Subcutaneous abdominal adipose tissue (tissue), 5 donors: ENCODE measurements around the gene SGTA.

ENCODE experiments used
- H3K27ac ChIP-seq: one replicate; pipeline ENCODE4 v1.7.0; 2013; ENCODE audit warnings: low read depth, mild to moderate bottlenecking, inconsistent platforms, low read length, moderate library complexity
- H3K27me3 ChIP-seq, 5 donors: one replicate each; pipeline ENCODE4 v1.7.0; 2013; ENCODE audit warnings: low read length in 5 of 5, inconsistent platforms in 1 of 5; ENCODE audit not compliant: control insufficient read depth in 5 of 5, insufficient read depth in 4 of 5
- H3K36me3 ChIP-seq, 5 donors: one replicate each; pipeline ENCODE4 v1.7.0; 2013; ENCODE audit warnings: low read length in 5 of 5; ENCODE audit not compliant: control insufficient read depth in 5 of 5, insufficient read depth in 5 of 5
- H3K4me1 ChIP-seq, 5 donors: one replicate each; pipeline ENCODE4 v1.7.0; 2013; ENCODE audit warnings: low read length in 5 of 5, mild to moderate bottlenecking in 3 of 5, moderate library complexity in 1 of 5; ENCODE audit not compliant: control insufficient read depth in 5 of 5, insufficient read depth in 5 of 5
- H3K4me3 ChIP-seq, 5 donors: one replicate each; pipeline ENCODE4 v1.7.0; 2013; ENCODE audit warnings: low read length in 5 of 5, low read depth in 1 of 5
- H3K9ac ChIP-seq, 5 donors: one replicate each; pipeline ENCODE4 v1.7.0; 2013; ENCODE audit warnings: low read length in 5 of 5, mild to moderate bottlenecking in 4 of 5, moderate library complexity in 3 of 5
- H3K9me3 ChIP-seq, 5 donors: one replicate each; pipeline ENCODE4 v1.7.0; 2013; ENCODE audit warnings: low read length in 5 of 5; ENCODE audit not compliant: control insufficient read depth in 5 of 5
- donor health status: healthy.
- donor health status: healthy.
- donor health status: healthy.
- donor health status: healthy.
- donor health status: healthy.

The SGTA gene

GRCh38 chr19:2803486-2804155 is 20.5 kb upstream of the SGTA start:
- Histone ChIP-seq H3K27ac (no peak overlapping the region), H3K4me3 (no peak overlapping the region), H3K36me3 (peaks cover 0 to 76% (median 50%) of the 10 kb centered on the region in 5 donors), H3K9ac (no peak overlapping the region), H3K27me3 (no peaks in the 10 kb centered on the region), H3K4me1 (no peaks in the 10 kb centered on the region), H3K9me3 (no peaks in the 10 kb centered on the region)

GRCh38 chr19:2802826-2803225 is 19.8 kb upstream of the SGTA start:
- H3K9ac ChIP-seq = no peak overlapping the region
- no peaks in the 10 kb centered on the region for H3K9me3 ChIP-seq
- peaks cover 0 to 76% (median 49%) of the 10 kb centered on the region in 5 donors for H3K36me3 ChIP-seq
- no peak overlapping the region for H3K27ac ChIP-seq
- H3K4me1 ChIP-seq = no peaks in the 10 kb centered on the region
- H3K27me3 ChIP-seq = no peaks in the 10 kb centered on the region
- H3K4me3 ChIP-seq = no peak overlapping the region

- no peak overlapping the region for H3K27ac ChIP-seq
- H3K4me3 ChIP-seq = no peak overlapping the region
- H3K36me3 ChIP-seq = peaks cover 0 to 81% (median 43%) of the 10 kb centered on the region in 5 donors
- no peak overlapping the region for H3K9ac ChIP-seq
- no peaks in the 10 kb centered on the region for H3K27me3 ChIP-seq
- no peaks in the 10 kb centered on the region for H3K9me3 ChIP-seq
- H3K4me1 ChIP-seq = no peaks in the 10 kb centered on the region
Observed at GRCh38 chr19:2800506-2800905, 17.4 kb upstream of the SGTA start.

GRCh38 chr19:2799273-2800020 is 16.4 kb upstream of the SGTA start:
- Histone ChIP-seq H3K27ac (no peak overlapping the region), H3K4me1 (no peaks in the 10 kb centered on the region), H3K36me3 (peaks cover 0 to 82% (median 41%) of the 10 kb centered on the region in 5 donors), H3K9ac (no peak overlapping the region), H3K9me3 (no peaks in the 10 kb centered on the region), H3K4me3 (no peak overlapping the region), H3K27me3 (no peaks in the 10 kb centered on the region)

GRCh38 chr19:2798733-2799132 is 15.7 kb upstream of the SGTA start:
- Histone ChIP-seq H3K4me1 (no peaks in the 10 kb centered on the region), H3K9me3 (no peaks in the 10 kb centered on the region), H3K27me3 (no peaks in the 10 kb centered on the region), H3K9ac (no peak overlapping the region), H3K4me3 (no peak overlapping the region), H3K27ac (no peak overlapping the region), H3K36me3 (peaks cover 0 to 83% (median 42%) of the 10 kb centered on the region in 5 donors)

- Histone ChIP-seq H3K4me1 (no peaks in the 10 kb centered on the region), H3K27ac (no peak overlapping the region), H3K9ac (no peak overlapping the region), H3K4me3 (no peak overlapping the region), H3K27me3 (no peaks in the 10 kb centered on the region), H3K9me3 (no peaks in the 10 kb centered on the region), H3K36me3 (peaks cover 0 to 86% (median 45%) of the 10 kb centered on the region in 5 donors)
Observed at GRCh38 chr19:2798158-2798685, 15.1 kb upstream of the SGTA start.

GRCh38 chr19:2797280-2797679 is 14.2 kb upstream of the SGTA start:
- Histone ChIP-seq H3K27ac (no peak overlapping the region), H3K4me3 (no peak overlapping the region), H3K36me3 (peaks cover 0 to 77% (median 42%) of the 10 kb centered on the region in 5 donors), H3K4me1 (no peaks in the 10 kb centered on the region), H3K9me3 (no peaks in the 10 kb centered on the region), H3K9ac (no peak overlapping the region), H3K27me3 (no peaks in the 10 kb centered on the region)

GRCh38 chr19:2796659-2797266 is 13.7 kb upstream of the SGTA start:
- no peaks in the 10 kb centered on the region for H3K4me1 ChIP-seq
- no peak overlapping the region for H3K27ac ChIP-seq
- H3K36me3 ChIP-seq = peaks cover 0 to 78% (median 41%) of the 10 kb centered on the region in 5 donors
- no peaks in the 10 kb centered on the region for H3K27me3 ChIP-seq
- H3K9me3 ChIP-seq = no peaks in the 10 kb centered on the region
- no peak overlapping the region for H3K4me3 ChIP-seq
- H3K9ac ChIP-seq = no peak overlapping the region

GRCh38 chr19:2795827-2796658 is 13.0 kb upstream of the SGTA start:
- Histone ChIP-seq H3K9me3 (no peaks in the 10 kb centered on the region), H3K27me3 (no peaks in the 10 kb centered on the region), H3K9ac (no peak overlapping the region), H3K4me1 (no peaks in the 10 kb centered on the region), H3K4me3 (no peak overlapping the region), H3K36me3 (peaks cover 0 to 78% (median 42%) of the 10 kb centered on the region in 5 donors), H3K27ac (no peak overlapping the region)
